GM19193 (cell line): ENCODE results near the gene ST3GAL3.

Experiments
- POLR2A ChIP-seq: IDR thresholded peaks from 4 replicates; pipeline ENCODE4 v1.6.1; 2011; ENCODE audit not compliant: insufficient read depth, insufficient read length; ENCODE audit errors: extremely low read depth

The ST3GAL3 gene

GRCh38 chr1:43956234-43956633 is 248.9 kb downstream of the ST3GAL3 start:
- no peak for TF ChIP-seq POLR2A

GRCh38 chr1:43957407-43958040 is 250.2 kb downstream of the ST3GAL3 start:
- TF ChIP-seq POLR2A, result no peak

GRCh38 chr1:43958351-43959255 is 251.3 kb downstream of the ST3GAL3 start:
- TF ChIP-seq POLR2A, result no peak

GRCh38 chr1:43960798-43961197 is 253.5 kb downstream of the ST3GAL3 start:
- no peak for TF ChIP-seq POLR2A

- TF ChIP-seq POLR2A, result no peak
Measured at GRCh38 chr1:43961692-43962091, 254.4 kb downstream of the ST3GAL3 start.

- TF ChIP-seq POLR2A, result no peak
Measured at GRCh38 chr1:43962324-43962723, 255.0 kb downstream of the ST3GAL3 start.

GRCh38 chr1:43963006-43963405 is 255.7 kb downstream of the ST3GAL3 start:
- TF ChIP-seq POLR2A, result no peak

- no peak for TF ChIP-seq POLR2A
Measured at GRCh38 chr1:43963890-43964289, 256.6 kb downstream of the ST3GAL3 start.

- no peak for TF ChIP-seq POLR2A
Measured at GRCh38 chr1:43965316-43965715, 258.0 kb downstream of the ST3GAL3 start.

GRCh38 chr1:43968348-43968948 is 261.1 kb downstream of the ST3GAL3 start:
- no peak for TF ChIP-seq POLR2A

GRCh38 chr1:43969416-43969745 is 262.0 kb downstream of the ST3GAL3 start:
- TF ChIP-seq POLR2A, result no peak

GRCh38 chr1:43969746-43970466 is 262.6 kb downstream of the ST3GAL3 start, which contains the start of gene DPH2:
Gene DPH2 (plus strand): TSS chr1:43970010. CDS start chr1:43970176, 166 bp downstream.
- peak; percentile 60 for TF ChIP-seq POLR2A

GRCh38 chr1:43970502-43970901 is 263.2 kb downstream of the ST3GAL3 start:
- no peak for TF ChIP-seq POLR2A

- TF ChIP-seq POLR2A, result no peak
Measured at GRCh38 chr1:43970911-43971310, 263.6 kb downstream of the ST3GAL3 start.
